ENCODE data around the gene CBR3.

GRCh38 chr21:36148886-36149285 lies 14.0 kb downstream of the CBR3 start:
- TF ChIP-seq EZH2 (IDR thresholded peaks at IDR 0.05) (no peak), POLR2AphosphoS5 (IDR thresholded peaks at IDR 0.05; ENCODE audit: borderline replicate concordance, low read depth, low read length) (no peak), FOXP2 (optimal IDR thresholded peaks at IDR 0.05; ENCODE audit: control extremely low read depth, extremely low read length, insufficient read depth) (no peak)
